Stimulated activated CD4-positive, alpha-beta T cell treated with anti-CD3 and anti-CD28 coated beads, Interleukin-12 subunit alpha, Interleukin-12 subunit beta, amount 100 ng/mL, for 48 hours (primary cell): ENCODE data around the gene PRPF40B.
"Not testable (repeated sequence)": the region's sequence is repeated elsewhere in the genome, so short reads cannot be mapped to it uniquely, and the experiment has no call there.

Experiments
- DNase-seq, 3 donors: peaks; one replicate each; pipeline ENCODE4 v3.0.0-alpha.2; 2020; ENCODE audit warnings: low read depth in 2 of 3, low spot score in 1 of 3

Gene PRPF40B

DNA sequence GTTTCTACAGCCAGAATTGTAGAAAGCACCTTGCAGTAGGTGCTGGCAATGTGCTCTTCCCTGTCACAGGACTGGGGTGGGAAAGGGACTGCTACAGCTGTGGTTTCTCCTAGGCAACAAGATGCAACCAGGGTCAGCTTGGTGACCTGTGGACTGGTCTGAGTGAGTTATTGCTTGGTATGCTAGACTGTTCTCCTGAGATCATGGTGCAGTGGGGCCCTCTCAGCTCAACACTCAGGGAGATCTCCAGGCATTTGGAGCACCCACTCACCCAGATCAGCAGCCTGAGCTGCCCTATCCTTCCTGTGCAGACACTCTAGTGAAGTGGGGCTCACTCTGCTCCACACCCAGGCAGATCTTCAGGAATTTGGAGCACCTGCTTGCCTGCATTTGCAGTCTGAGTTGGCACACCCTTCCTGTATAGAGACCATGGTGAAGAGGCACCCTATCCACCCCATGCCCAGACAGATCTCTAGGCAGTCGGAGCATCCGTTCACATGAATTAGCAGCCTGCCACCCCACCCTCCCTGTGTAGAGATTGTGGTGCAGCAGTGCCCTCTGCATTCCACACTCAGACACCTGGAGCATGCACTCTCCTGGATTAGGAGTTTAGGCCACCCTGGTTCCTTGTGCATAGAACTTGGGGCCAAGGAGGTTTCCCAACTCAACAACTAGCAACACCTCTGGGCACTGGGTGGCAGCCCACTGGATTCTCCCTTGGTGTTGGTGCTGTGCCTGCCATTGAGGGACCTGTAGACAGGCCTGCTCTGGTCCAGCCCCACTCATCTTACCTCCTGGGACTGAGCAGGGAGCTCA is 14.1 kb upstream of the PRPF40B start:
- no peak for DNase-seq

- DNase-seq, result no peak
Observed at GRCh38 chr12:49609875-49610154, 13.5 kb upstream of the PRPF40B start.

GRCh38 chr12:49610785-49611184 is 12.6 kb upstream of the PRPF40B start:
- DNase-seq, result not testable (repeated sequence)

- no peak for DNase-seq
Observed at GRCh38 chr12:49612210-49612609, 11.2 kb upstream of the PRPF40B start.

- DNase-seq, result no peak
Observed at GRCh38 chr12:49615725-49616124, 7.6 kb upstream of the PRPF40B start.

GRCh38 chr12:49616533-49617219 is 6.7 kb upstream of the PRPF40B start:
- DNase-seq, result no peak

DNA sequence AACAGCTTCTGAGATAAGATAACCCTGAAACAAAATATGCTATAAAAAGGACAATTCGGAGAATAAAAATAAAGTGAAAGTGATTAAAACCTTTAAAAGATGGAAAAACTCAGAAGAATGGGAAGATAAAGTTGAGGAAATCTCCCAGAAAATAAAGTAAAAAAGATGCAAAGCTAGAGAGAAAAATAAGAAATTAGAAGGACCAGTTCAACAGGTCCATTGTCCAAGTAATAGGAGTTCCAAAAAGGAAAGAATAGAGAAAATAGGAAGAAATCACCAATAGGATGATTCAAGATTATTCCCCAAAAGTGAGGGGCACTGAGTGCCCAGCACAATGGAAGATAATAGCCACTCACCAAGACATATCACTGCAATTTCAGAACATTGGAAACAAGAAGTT is 4.8 kb upstream of the PRPF40B start:
- no peak for DNase-seq

DNA sequence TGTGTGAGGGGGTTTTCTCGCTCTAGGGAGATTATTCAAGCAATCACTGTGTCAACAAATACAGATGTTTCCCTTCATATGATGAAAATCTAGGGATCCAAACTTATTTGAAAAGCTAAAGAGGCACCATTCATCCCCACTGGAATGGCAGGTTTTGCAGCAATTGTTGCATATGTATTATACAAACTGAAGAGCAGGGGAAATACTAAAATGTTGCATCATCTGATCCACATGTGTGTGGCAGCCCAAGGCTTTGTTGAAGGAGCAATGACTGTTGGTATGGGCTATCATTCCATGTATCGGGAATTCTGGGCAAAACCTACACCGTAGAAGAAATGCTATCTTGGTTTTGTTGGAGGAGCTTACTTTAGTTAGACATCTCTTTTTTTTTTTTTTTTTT is 4.1 kb upstream of the PRPF40B start:
- DNase-seq, result no peak

DNA sequence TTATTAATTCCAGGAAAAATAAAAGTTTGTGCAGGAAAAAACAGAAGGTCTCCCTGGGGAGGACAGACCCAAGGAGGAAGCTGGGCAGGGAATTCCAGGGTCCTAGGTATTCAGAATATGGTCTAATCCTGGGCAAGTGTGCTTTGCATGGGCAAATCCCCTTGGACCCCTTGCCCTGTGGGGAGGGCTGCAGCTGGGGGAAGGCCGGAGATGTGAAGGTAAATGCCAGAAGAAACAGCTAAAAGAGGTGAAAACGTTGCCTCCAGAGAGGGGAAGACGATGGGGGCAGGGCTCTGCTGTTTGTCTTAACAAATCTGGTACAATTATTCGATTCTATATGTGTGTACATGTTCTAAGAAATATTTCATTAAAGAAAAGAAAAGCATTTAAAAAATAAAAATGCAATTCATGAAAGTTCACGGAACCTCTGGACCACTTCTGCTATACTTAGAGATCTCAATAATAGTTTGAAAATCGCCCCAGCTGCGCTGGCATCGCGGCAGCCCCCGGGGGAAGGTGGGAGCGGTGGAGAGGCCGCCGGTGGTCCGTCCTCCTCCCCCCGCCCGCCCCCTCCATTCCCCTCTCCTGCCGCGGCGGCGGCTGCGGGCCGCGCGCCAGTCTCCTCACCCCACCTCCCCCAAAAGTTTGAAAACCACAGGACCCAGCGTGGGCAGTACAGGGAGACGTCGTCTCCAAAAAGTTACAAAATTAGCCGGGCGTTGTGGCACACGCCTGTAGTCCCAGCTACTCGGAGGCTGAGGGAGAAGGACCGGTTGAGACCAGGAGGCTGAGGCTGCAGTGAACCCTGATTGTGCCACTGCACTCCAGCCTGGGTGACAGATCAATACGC is 1.5 kb upstream of the PRPF40B start:
- DNase-seq, result peak in 1 of 3 donors; percentile 32

GRCh38 chr12:49622501-49623141 is 740 bp upstream of the PRPF40B start:
- DNase-seq, result peak; percentile 13 to 40 (median 34)

GRCh38 chr12:49624921-49625577 is 1.7 kb downstream of the PRPF40B start:
- DNase-seq, result no peak

DNA sequence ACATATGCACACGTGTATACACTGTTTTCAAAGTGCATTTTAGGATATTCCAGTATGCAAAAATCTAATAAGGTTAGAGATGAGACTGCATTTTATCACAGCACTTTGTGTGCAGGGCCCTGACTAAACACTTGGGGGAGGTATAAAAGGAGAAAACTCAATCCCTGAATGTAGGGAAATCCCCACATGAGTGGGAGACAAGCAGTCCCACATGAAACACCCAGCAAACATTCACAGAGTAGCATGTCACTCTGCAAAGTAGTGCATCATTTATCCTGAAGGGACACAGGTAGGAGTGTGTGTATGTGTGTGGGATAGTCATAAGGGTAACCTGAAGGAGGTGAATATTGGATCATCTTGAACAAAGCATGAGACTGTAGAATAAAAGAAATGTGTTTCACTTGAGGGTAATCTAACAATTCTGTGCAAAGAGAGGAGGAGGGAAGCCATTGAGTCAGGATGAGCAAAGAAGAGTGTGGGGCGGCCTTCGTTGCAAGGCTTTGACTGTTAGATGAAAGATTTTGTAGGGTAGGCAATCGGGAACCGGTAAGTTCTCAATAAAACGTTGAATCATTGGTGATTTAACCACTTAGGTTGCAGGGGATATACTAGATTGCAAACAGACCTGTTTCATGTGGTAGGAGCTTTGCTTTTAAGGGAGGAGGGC is 2.9 kb downstream of the PRPF40B start:
- DNase-seq, result no peak

DNA sequence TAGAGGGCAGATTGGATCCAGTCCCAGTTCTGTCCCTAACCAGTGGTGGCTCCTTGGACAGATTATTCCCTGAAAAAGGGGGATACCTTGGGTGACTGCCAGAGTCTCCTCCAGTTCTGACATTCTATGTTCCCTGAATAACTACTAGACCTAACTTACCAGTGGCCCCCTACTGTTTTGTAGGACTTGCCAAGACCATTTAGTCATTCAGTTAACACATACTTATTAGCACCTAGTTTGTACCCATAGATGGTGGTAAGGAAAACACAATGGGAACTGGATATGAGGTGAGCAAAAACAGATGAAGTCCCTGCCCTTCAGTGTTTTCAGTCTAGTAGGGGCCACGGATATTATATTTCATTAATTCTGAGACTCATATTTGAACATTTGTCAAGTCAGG is 3.5 kb downstream of the PRPF40B start:
- DNase-seq, result no peak

DNA sequence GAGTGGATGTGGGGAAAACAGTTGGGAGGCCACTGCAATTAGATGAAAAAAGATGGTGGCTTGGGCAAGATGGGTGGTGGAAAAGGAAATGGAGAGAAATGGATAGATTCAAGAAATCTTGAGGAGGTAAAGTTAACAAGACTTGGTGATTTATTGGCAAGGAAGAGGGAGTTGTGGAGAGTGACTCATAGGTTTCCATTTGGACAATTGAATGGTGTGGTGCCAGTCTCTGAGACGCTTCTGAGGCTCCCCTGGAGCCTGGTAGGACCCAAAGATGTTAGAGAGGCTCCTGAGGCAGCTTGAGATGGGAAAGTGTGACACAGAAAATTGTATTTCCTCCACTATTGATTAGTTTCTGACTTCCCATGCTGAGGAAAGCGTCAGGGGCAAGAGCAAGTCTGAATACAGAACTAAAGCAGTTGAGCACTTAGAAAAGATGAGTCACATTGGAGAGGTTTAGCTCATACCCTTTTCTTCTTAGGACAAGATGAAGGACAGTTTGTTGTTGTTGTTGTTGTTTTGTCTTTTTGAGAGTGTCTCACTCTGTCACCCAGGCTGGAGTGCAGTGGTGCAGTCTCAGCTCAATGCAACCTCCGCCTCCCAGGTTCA is 4.5 kb downstream of the PRPF40B start:
- DNase-seq, result no peak

- DNase-seq, result no peak
Observed at GRCh38 chr12:49631336-49631907, 8.1 kb downstream of the PRPF40B start.

- DNase-seq, result no peak
Observed at GRCh38 chr12:49632401-49632800, 9.0 kb downstream of the PRPF40B start.

- no peak for DNase-seq
Observed at GRCh38 chr12:49632986-49633702, 9.8 kb downstream of the PRPF40B start.

DNA sequence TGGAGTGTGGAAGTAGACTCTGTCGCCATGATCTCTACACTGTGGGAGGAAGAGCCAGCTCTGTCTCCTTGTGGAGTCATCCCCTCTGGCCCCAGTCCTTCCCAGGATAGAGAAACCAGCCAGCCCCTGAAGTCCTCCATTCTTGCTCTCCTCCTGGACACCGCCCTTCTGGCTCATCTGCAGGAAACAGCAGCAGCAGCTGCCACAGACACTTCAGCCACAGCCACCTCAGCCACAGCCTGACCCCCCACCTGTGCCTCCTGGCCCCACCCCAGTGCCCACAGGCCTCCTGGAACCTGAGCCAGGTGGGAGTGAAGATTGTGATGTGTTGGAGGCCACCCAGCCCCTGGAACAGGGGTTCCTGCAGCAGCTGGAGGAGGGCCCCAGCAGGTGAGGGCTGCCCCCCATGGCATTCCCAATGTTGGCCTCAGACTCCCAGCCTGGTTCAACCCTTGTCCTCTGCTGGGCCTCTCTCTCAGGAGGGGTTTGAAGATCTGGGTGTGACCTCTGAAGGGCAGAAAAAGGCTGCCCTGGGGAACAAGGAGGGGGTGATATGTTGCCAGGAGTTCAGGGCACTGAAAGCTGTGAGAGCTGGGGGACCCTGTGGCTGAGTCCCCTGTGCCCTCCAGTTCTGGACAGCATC is 10.5 kb downstream of the PRPF40B start:
- no peak for DNase-seq
